CD4-positive, alpha-beta T cell treated with Interleukin-6 for 4 hours (primary cell): ENCODE measurements around the gene OR5AS1.
"Not testable (repeated sequence)": the region's sequence is repeated elsewhere in the genome, so short reads cannot be mapped to it uniquely, and the experiment has no call there.

Experiments
- DNase-seq: peaks from one replicate; pipeline ENCODE4 v3.0.0-alpha.2; 2020; ENCODE audit warnings: mixed read lengths

OR5AS1 gene

GRCh38 chr11:56027354-56027753, at the start of gene OR5AS1:
Gene OR5AS1 (plus strand): TSS chr11:56027654. CDS start chr11:56030419, 2,765 bp downstream.
- no peak for DNase-seq

DNA sequence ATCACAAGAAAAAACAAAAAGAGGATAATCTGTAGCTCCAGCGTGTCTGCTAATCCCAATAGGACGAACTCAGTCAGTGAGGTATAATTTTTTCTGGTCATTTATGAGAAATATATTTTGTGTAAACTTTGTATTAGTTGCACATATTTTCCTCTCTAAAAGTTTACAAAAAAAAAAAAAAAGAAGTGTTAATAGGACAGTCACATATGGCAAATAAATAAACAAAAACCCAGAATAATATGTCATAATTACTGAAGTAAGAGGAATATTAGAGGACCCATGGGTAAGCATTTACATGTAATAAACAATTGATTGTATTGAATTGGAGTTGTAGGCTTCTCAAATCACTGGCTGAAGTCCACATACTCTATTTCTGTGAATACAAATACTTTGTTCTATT, 32.9 kb upstream of the OR5AS1 start, which contains the start of gene OR5F1:
Gene OR5F1, minus strand, starts transcription at position 101 of the 400 bp plus-strand sequence. Its CDS starts 0 bp downstream, at position 101.
- DNase-seq: no peak

DNA sequence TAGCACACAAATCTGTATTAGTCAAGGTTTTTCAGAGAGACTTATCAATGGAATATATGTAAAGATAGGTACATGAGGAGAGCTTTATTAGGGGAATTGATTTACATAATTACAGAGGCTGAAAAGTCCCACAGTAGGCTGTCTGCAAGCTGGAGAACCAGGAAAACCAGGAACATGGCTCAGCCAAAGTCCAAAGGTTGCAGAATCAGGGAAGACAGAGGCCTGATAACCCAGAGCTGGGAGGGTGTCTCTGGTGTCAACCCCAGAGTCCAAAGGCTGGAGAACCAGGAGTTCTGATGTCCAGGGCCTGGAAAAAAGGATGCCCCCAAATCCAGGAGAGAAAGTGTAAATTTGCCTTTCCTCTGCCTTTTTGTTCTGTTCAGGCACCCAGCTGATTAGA, 16.7 kb upstream of the OR5AS1 start:
- no peak for DNase-seq

DNA sequence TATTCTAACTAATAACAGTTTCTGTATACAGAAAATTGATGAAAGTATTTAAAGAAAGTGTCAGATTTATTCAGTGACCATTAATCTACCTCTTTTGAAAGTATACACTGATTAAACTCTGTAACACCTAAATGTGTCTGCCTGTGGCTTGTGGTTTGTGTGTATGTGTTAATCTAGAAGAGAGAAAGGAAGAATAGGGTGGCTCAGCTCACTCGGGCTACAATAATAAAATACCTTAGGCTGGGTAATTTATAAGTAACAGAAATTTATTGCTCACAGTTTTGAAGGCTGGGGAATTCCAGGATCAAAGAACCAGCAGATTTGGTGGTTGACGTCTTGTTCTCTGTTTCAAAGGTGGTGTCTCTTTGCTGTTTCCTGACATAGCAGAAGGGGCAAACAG, 13.6 kb upstream of the OR5AS1 start:
- DNase-seq: no peak

DNA sequence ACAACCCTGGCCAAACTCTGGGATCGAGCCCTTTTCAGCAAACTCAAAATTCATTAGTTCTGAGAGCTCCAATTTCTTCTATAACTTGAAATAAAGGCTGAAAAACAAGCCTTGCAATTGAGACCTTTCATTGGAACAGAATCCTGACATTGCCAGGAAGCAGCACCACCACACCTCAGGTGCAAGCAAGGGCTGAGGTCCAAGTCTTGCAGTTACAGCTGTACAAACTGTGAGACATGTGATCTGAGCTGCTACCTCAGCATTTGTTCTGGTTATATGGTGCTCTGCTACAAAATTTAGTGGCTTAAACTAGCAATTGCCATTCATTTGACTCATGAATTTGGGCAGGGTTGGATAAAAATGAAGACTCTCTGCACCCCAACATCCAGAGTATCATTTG, 18.1 kb downstream of the OR5AS1 start:
- no peak for DNase-seq

- no peak for DNase-seq
Observed at GRCh38 chr11:56048480-56048879, 21.0 kb downstream of the OR5AS1 start.

DNA sequence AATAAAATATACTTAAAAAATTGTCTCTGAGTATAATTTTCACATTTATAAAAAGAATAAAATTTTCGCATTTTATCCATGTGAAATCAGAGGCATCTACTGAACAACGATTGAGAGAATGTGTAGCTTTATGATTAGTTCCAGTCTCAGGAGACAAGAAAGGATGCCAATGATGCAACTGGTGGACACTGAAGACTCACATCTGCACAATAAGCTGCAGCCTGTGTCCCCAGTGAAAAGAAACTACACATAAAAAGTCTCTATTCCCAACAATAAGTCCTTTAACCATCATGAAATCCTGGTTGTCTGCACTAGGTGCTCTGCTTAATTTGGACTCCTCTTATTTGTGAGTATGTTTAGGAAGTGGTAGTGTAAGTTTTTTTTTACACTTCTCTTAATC, 22.0 kb downstream of the OR5AS1 start:
- no peak for DNase-seq

DNA sequence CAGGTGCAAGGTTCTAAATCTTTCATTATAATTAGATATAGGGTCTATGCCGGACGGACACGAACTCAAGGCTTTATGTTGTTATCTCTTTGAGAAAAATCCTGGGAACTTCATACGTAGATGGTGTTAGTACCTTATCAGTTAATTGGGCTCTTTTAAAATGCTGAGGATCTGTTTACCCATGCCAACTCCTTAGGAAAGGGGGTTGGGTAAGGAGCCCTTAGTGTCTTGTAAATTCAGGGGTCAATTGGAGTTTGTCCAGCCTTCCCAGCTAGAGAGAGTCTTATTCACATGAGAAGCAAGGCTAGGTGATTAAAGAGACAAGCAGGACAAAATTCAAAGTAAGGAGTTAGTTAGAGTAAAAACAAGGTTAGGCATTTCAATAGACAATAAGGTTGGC, 28.9 kb downstream of the OR5AS1 start:
- not testable (repeated sequence) for DNase-seq

DNA sequence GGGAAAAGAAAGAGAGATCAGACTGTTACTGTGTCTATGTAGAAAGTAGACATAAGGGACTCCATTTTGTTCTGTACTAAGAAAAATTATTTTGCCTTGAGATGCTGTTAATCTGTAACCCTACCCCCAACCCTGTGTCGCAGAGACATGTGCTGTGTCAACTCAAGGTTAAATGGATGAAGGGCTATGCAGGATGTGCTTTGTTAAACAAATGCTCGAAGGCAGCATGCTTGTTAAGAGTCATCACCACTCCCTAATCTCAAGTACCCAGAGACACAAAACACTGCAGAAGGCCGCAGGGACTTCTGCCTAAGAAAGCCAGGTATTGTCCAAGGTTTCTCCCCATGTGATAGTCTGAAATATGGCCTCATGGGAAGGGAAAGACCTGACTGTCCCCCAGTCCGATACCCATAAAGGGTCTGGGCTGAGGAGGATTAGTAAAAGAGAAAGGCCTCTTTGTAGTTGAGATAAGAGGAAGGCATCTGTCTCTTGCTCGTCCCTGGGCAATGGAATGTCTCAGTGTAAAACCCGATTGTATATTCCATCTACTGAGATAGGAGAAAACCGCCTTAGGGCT, 30.3 kb downstream of the OR5AS1 start:
- DNase-seq: not testable (repeated sequence)

DNA sequence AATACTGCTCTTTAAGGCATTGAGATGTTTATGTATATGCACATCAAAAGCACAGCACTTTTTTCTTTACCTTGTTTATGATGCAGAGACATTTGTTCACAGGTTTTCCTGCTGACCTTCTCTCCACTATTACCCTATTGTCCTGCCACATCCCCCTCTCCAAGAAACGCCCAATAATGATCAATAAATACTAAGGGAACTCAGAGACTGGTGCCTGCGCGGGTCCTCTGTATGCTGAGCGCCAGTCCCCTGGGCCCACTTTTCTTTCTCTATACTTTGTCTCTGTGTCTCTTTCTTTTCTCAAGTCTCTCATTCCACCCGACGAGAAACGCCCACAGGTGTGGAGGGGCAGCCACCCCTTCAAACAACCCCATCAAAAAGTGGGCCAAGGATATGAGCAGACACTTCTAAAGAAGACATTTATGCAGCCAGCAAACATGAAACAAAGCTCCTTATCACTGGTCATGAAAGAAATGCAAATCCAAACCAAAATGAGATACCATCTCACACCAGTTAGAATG, 30.9 kb downstream of the OR5AS1 start:
- not testable (repeated sequence) for DNase-seq

GRCh38 chr11:56066980-56067379, 39.5 kb downstream of the OR5AS1 start:
- DNase-seq: no peak
